NCI-H2029 treated with DMSO at 0.1 percent for 48 hours (cell line): Measurements from ENCODE around the gene FBXW2.
A peak's percentile ranks its signal among the peaks of the same experiment; 100 is the strongest.
"Not testable (repeated sequence)": the region's sequence is repeated elsewhere in the genome, so short reads cannot be mapped to it uniquely, and the experiment has no call there.

Experiments used
- DNase-seq: peaks from one replicate; lab custom pipeline; 2025; lab: John Stamatoyannopoulos, UW

FBXW2 gene

GRCh38 chr9:120792898-120793765 is at the start of gene FBXW2:
Gene FBXW2, minus strand, starts transcription at chr9:120793416. Its CDS starts 5,158 bp downstream, at chr9:120788258.
- DNase-seq: peak; percentile 60

- DNase-seq: no peak
Observed at GRCh38 chr9:120841930-120842684, 48.9 kb upstream of the FBXW2 start.

GRCh38 chr9:120839146-120839545 is 45.9 kb upstream of the FBXW2 start:
- no peak for DNase-seq

GRCh38 chr9:120837921-120838320 is 44.7 kb upstream of the FBXW2 start:
- DNase-seq: no peak

- DNase-seq: no peak
Observed at GRCh38 chr9:120833325-120833724, 40.1 kb upstream of the FBXW2 start.

- DNase-seq: no peak
Observed at GRCh38 chr9:120832807-120833206, 39.6 kb upstream of the FBXW2 start.

- no peak for DNase-seq
Observed at GRCh38 chr9:120830865-120831264, 37.6 kb upstream of the FBXW2 start.

- no peak for DNase-seq
Observed at GRCh38 chr9:120830151-120830550, 36.9 kb upstream of the FBXW2 start.

GRCh38 chr9:120829650-120830049 is 36.4 kb upstream of the FBXW2 start:
- no peak for DNase-seq

GRCh38 chr9:120820095-120820494 is 26.9 kb upstream of the FBXW2 start:
- DNase-seq: no peak

- no peak for DNase-seq
Observed at GRCh38 chr9:120818595-120818994, 25.4 kb upstream of the FBXW2 start.

- DNase-seq: no peak
Observed at GRCh38 chr9:120815075-120815474, 21.9 kb upstream of the FBXW2 start.

- DNase-seq: no peak
Observed at GRCh38 chr9:120808931-120809330, 15.7 kb upstream of the FBXW2 start.

- DNase-seq: no peak
Observed at GRCh38 chr9:120807607-120808379, 14.6 kb upstream of the FBXW2 start.

- DNase-seq: not testable (repeated sequence)
Observed at GRCh38 chr9:120804784-120805363, 11.7 kb upstream of the FBXW2 start.

GRCh38 chr9:120801441-120801840 is 8.2 kb upstream of the FBXW2 start:
- DNase-seq: no peak

GRCh38 chr9:120791161-120791560 is 2.1 kb downstream of the FBXW2 start:
- DNase-seq: no peak

- no peak for DNase-seq
Observed at GRCh38 chr9:120787933-120788332, 5.3 kb downstream of the FBXW2 start.

- DNase-seq: no peak
Observed at GRCh38 chr9:120783602-120784047, 9.6 kb downstream of the FBXW2 start.

- DNase-seq: no peak
Observed at GRCh38 chr9:120781236-120781635, 12.0 kb downstream of the FBXW2 start.

GRCh38 chr9:120780367-120780766 is 12.8 kb downstream of the FBXW2 start:
- DNase-seq: no peak

- no peak for DNase-seq
Observed at GRCh38 chr9:120779227-120779626, 14.0 kb downstream of the FBXW2 start.
